ENCODE results near the gene SEC24B.

SEC24B gene

GRCh38 chr4:109447278-109447677 is 13.7 kb downstream of the SEC24B start:
- TF ChIP-seq GATA3 (IDR thresholded peaks at IDR 0.05; ENCODE audit: low read depth, low read length) (no peak), GATA2 (IDR thresholded peaks at IDR 0.05; ENCODE audit: low read depth, low read length) (no peak)

- no peak for TF ChIP-seq GATA3 (IDR thresholded peaks at IDR 0.05; ENCODE audit: low read depth, low read length)
- no peak for TF ChIP-seq GATA2 (IDR thresholded peaks at IDR 0.05; ENCODE audit: low read depth, low read length)
Measured at GRCh38 chr4:109451544-109452273, 18.1 kb downstream of the SEC24B start.

- no peak for TF ChIP-seq GATA2 (IDR thresholded peaks at IDR 0.05; ENCODE audit: low read depth, low read length)
Measured at GRCh38 chr4:109462297-109462696, 28.7 kb downstream of the SEC24B start.

GRCh38 chr4:109462802-109463201 is 29.2 kb downstream of the SEC24B start:
- TF ChIP-seq GATA3 (IDR thresholded peaks at IDR 0.05; ENCODE audit: low read depth, low read length) (no peak), GATA2 (IDR thresholded peaks at IDR 0.05; ENCODE audit: low read depth, low read length) (no peak)

- no peak for TF ChIP-seq GATA2 (IDR thresholded peaks at IDR 0.05; ENCODE audit: low read depth, low read length)
- TF ChIP-seq GATA3 (IDR thresholded peaks at IDR 0.05; ENCODE audit: low read depth, low read length), result no peak
Measured at GRCh38 chr4:109465069-109465468, 31.5 kb downstream of the SEC24B start.

- TF ChIP-seq GATA2 (IDR thresholded peaks at IDR 0.05; ENCODE audit: low read depth, low read length) (no peak), GATA3 (IDR thresholded peaks at IDR 0.05; ENCODE audit: low read depth, low read length) (no peak)
Measured at GRCh38 chr4:109469915-109470314, 36.3 kb downstream of the SEC24B start.

- TF ChIP-seq GATA2 (IDR thresholded peaks at IDR 0.05; ENCODE audit: low read depth, low read length) (no peak), GATA3 (IDR thresholded peaks at IDR 0.05; ENCODE audit: low read depth, low read length) (no peak)
Measured at GRCh38 chr4:109472343-109472761, 38.7 kb downstream of the SEC24B start.

GRCh38 chr4:109473824-109474223 is 40.2 kb downstream of the SEC24B start:
- no peak for TF ChIP-seq GATA2 (IDR thresholded peaks at IDR 0.05; ENCODE audit: low read depth, low read length)
- no peak for TF ChIP-seq GATA3 (IDR thresholded peaks at IDR 0.05; ENCODE audit: low read depth, low read length)

GRCh38 chr4:109486007-109486406 is 52.4 kb downstream of the SEC24B start:
- TF ChIP-seq GATA2 (IDR thresholded peaks at IDR 0.05; ENCODE audit: low read depth, low read length) (no peak), GATA3 (IDR thresholded peaks at IDR 0.05; ENCODE audit: low read depth, low read length) (no peak)

- TF ChIP-seq GATA2 (IDR thresholded peaks at IDR 0.05; ENCODE audit: low read depth, low read length) (no peak), GATA3 (IDR thresholded peaks at IDR 0.05; ENCODE audit: low read depth, low read length) (no peak)
Measured at GRCh38 chr4:109494563-109494962, 60.9 kb downstream of the SEC24B start.

GRCh38 chr4:109495514-109495913 is 61.9 kb downstream of the SEC24B start:
- TF ChIP-seq GATA3 (IDR thresholded peaks at IDR 0.05; ENCODE audit: low read depth, low read length) (no peak), GATA2 (IDR thresholded peaks at IDR 0.05; ENCODE audit: low read depth, low read length) (no peak)

GRCh38 chr4:109496875-109497274 is 63.3 kb downstream of the SEC24B start:
- TF ChIP-seq GATA2 (IDR thresholded peaks at IDR 0.05; ENCODE audit: low read depth, low read length) (no peak), GATA3 (IDR thresholded peaks at IDR 0.05; ENCODE audit: low read depth, low read length) (no peak)

- TF ChIP-seq GATA2 (IDR thresholded peaks at IDR 0.05; ENCODE audit: low read depth, low read length), result no peak
- no peak for TF ChIP-seq GATA3 (IDR thresholded peaks at IDR 0.05; ENCODE audit: low read depth, low read length)
Measured at GRCh38 chr4:109497511-109497910, 63.9 kb downstream of the SEC24B start.

GRCh38 chr4:109499513-109499912 is 65.9 kb downstream of the SEC24B start:
- TF ChIP-seq GATA2 (IDR thresholded peaks at IDR 0.05; ENCODE audit: low read depth, low read length) (no peak), GATA3 (IDR thresholded peaks at IDR 0.05; ENCODE audit: low read depth, low read length) (no peak)

GRCh38 chr4:109506890-109507289 is 73.3 kb downstream of the SEC24B start:
- TF ChIP-seq GATA2 (IDR thresholded peaks at IDR 0.05; ENCODE audit: low read depth, low read length) (no peak), GATA3 (IDR thresholded peaks at IDR 0.05; ENCODE audit: low read depth, low read length) (no peak)

- no peak for TF ChIP-seq GATA3 (IDR thresholded peaks at IDR 0.05; ENCODE audit: low read depth, low read length)
- no peak for TF ChIP-seq GATA2 (IDR thresholded peaks at IDR 0.05; ENCODE audit: low read depth, low read length)
Measured at GRCh38 chr4:109510687-109511086, 77.1 kb downstream of the SEC24B start.
